GM21515 (cell line): ENCODE data around the gene UNKL.

ENCODE experiments used
- ATAC-seq: cut with Tn5 transposase; IDR thresholded peaks from one replicate; pipeline ENCODE4 v1.9.1; 2021; ENCODE audit not compliant: unreplicated experiment

UNKL gene

GRCh38 chr16:1378087-1378803 lies 36.3 kb downstream of the UNKL start:
- ATAC-seq, result no peak

- ATAC-seq, result no peak
Observed at GRCh38 chr16:1377406-1378010, 37.0 kb downstream of the UNKL start.

GRCh38 chr16:1375741-1376410 lies 38.6 kb downstream of the UNKL start:
- no peak for ATAC-seq

- ATAC-seq, result no peak
Observed at GRCh38 chr16:1375298-1375640, 39.2 kb downstream of the UNKL start.

GRCh38 chr16:1374418-1375297 lies 39.8 kb downstream of the UNKL start:
- ATAC-seq, result no peak

GRCh38 chr16:1372292-1372950 lies 42.1 kb downstream of the UNKL start:
- no peak for ATAC-seq

- ATAC-seq, result no peak
Observed at GRCh38 chr16:1371054-1371978, 43.2 kb downstream of the UNKL start.

GRCh38 chr16:1367486-1368174 lies 46.9 kb downstream of the UNKL start:
- no peak for ATAC-seq

- ATAC-seq, result no peak
Observed at GRCh38 chr16:1366712-1367299, 47.7 kb downstream of the UNKL start.

- ATAC-seq, result no peak
Observed at GRCh38 chr16:1366060-1366711, 48.3 kb downstream of the UNKL start.

- ATAC-seq, result no peak
Observed at GRCh38 chr16:1364510-1364909, 50.0 kb downstream of the UNKL start.

GRCh38 chr16:1363501-1364041 lies 50.9 kb downstream of the UNKL start:
- no peak for ATAC-seq

- ATAC-seq, result no peak
Observed at GRCh38 chr16:1362807-1363206, 51.7 kb downstream of the UNKL start.

GRCh38 chr16:1361685-1362360 lies 52.7 kb downstream of the UNKL start:
- no peak for ATAC-seq

- ATAC-seq, result no peak
Observed at GRCh38 chr16:1357906-1358566, 56.5 kb downstream of the UNKL start.

- no peak for ATAC-seq
Observed at GRCh38 chr16:1356061-1356900, 58.2 kb downstream of the UNKL start.
